Measurements from ENCODE around the gene KRTAP12-3. TPM values are rescaled to one million over a fixed set of nuclear protein-coding genes. Genes with fewer than 3 reads are reported as not detected.

KRTAP12-3 gene
- total RNA-seq = not detected
- long read RNA-seq = 0 reads

- DNase-seq (ENCODE audit: low spot score) = no peak
These were observed at the start of gene KRTAP12-3 for GRCh38 chr21:44657635-44658540. Gene KRTAP12-3, plus strand, starts transcription at chr21:44657932. Its CDS starts 48 bp downstream, at chr21:44657980.

GRCh38 chr21:44609193-44609592, 48.5 kb upstream of the KRTAP12-3 start:
- DNase-seq (ENCODE audit: low spot score) = no peak

GRCh38 chr21:44610157-44610843, 47.4 kb upstream of the KRTAP12-3 start:
- DNase-seq (ENCODE audit: low spot score) = peak; percentile 62

- DNase-seq (ENCODE audit: low spot score) = peak; percentile 33
These were observed 46.2 kb upstream of the KRTAP12-3 start for GRCh38 chr21:44611551-44611950.

- peak; percentile 65 for DNase-seq (ENCODE audit: low spot score)
These were observed 45.7 kb upstream of the KRTAP12-3 start, which contains the start of gene KRTAP10-8 for GRCh38 chr21:44612029-44612486. Gene KRTAP10-8, plus strand, starts transcription at chr21:44612079. Its CDS starts 22 bp downstream, at chr21:44612101.

GRCh38 chr21:44612669-44613229, 45.0 kb upstream of the KRTAP12-3 start:
- peak; percentile 64 for DNase-seq (ENCODE audit: low spot score)

- no peak for DNase-seq (ENCODE audit: low spot score)
These were observed 44.2 kb upstream of the KRTAP12-3 start for GRCh38 chr21:44613386-44614155.

GRCh38 chr21:44614161-44614631, 43.5 kb upstream of the KRTAP12-3 start:
- no peak for DNase-seq (ENCODE audit: low spot score)

- DNase-seq (ENCODE audit: low spot score) = peak; percentile 81
These were observed 42.8 kb upstream of the KRTAP12-3 start for GRCh38 chr21:44614961-44615391.

- DNase-seq (ENCODE audit: low spot score) = no peak
These were observed 42.3 kb upstream of the KRTAP12-3 start for GRCh38 chr21:44615466-44615865.

- DNase-seq (ENCODE audit: low spot score) = peak; percentile 78
These were observed 41.7 kb upstream of the KRTAP12-3 start for GRCh38 chr21:44615911-44616590.

- no peak for DNase-seq (ENCODE audit: low spot score)
These were observed 41.2 kb upstream of the KRTAP12-3 start for GRCh38 chr21:44616591-44616926.

- no peak for DNase-seq (ENCODE audit: low spot score)
These were observed 40.6 kb upstream of the KRTAP12-3 start for GRCh38 chr21:44617071-44617501.

GRCh38 chr21:44618504-44618903, 39.2 kb upstream of the KRTAP12-3 start:
- DNase-seq (ENCODE audit: low spot score) = no peak

- DNase-seq (ENCODE audit: low spot score) = no peak
These were observed 38.8 kb upstream of the KRTAP12-3 start for GRCh38 chr21:44618909-44619308.

GRCh38 chr21:44619886-44620285, 37.8 kb upstream of the KRTAP12-3 start:
- no peak for DNase-seq (ENCODE audit: low spot score)

- DNase-seq (ENCODE audit: low spot score) = no peak
These were observed 34.2 kb upstream of the KRTAP12-3 start for GRCh38 chr21:44623575-44623974.

GRCh38 chr21:44625756-44626155, 32.0 kb upstream of the KRTAP12-3 start:
- DNase-seq (ENCODE audit: low spot score) = no peak

GRCh38 chr21:44626262-44626661, 31.5 kb upstream of the KRTAP12-3 start:
- no peak for DNase-seq (ENCODE audit: low spot score)

- DNase-seq (ENCODE audit: low spot score) = no peak
These were observed 31.0 kb upstream of the KRTAP12-3 start, which contains the start of gene KRTAP10-9 for GRCh38 chr21:44626673-44627143. Gene KRTAP10-9, plus strand, starts transcription at chr21:44627093. Its CDS starts 79 bp downstream, at chr21:44627172.
